H9 (cell line): ENCODE measurements around the gene CORO2B. TPM values are rescaled to one million over a fixed set of nuclear protein-coding genes. Genes with fewer than 3 reads are reported as not detected.

Experiments used
- DNase-seq: peaks from one replicate; pipeline ENCODE4 v3.0.0-alpha.2; 2017
- H2AFZ ChIP-seq: one replicate; pipeline ENCODE4 v1.6.1; 2013; ENCODE audit warnings: mild to moderate bottlenecking, low read length, control low read depth, moderate library complexity
- H2AK5ac ChIP-seq: 2 replicates; pipeline ENCODE4 v1.6.1; 2013; ENCODE audit warnings: low read length, control low read depth, mixed read lengths; ENCODE audit not compliant: insufficient read length
- H2BK120ac ChIP-seq: one replicate; pipeline ENCODE4 v1.6.1; 2013; ENCODE audit warnings: low read depth, mild to moderate bottlenecking, low read length, control low read depth, inconsistent platforms; ENCODE audit not compliant: poor library complexity, severe bottlenecking
- H2BK12ac ChIP-seq: 2 replicates; pipeline ENCODE4 v1.6.1; 2013; ENCODE audit warnings: low read length, control low read depth, mixed read lengths, low read depth; ENCODE audit not compliant: insufficient read length
- H2BK15ac ChIP-seq: 2 replicates; pipeline ENCODE4 v1.6.1; 2013; ENCODE audit warnings: low read depth, low read length, control low read depth
- H2BK20ac ChIP-seq: one replicate; pipeline ENCODE4 v1.6.1; 2013; ENCODE audit warnings: low read depth, mild to moderate bottlenecking, low read length, control low read depth, inconsistent platforms; ENCODE audit not compliant: poor library complexity, severe bottlenecking
- H2BK5ac ChIP-seq: 2 replicates; pipeline ENCODE4 v1.6.1; 2013; ENCODE audit warnings: low read length, control low read depth, mixed read lengths; ENCODE audit not compliant: insufficient read length
- H3K14ac ChIP-seq: 2 replicates; pipeline ENCODE4 v1.6.1; 2013; ENCODE audit warnings: low read length, control low read depth; ENCODE audit not compliant: insufficient read depth
- H3K18ac ChIP-seq: 2 replicates; pipeline ENCODE4 v1.6.1; 2013; ENCODE audit warnings: low read depth, mild to moderate bottlenecking, mixed read lengths, low read length, control low read depth; ENCODE audit not compliant: insufficient read length
- H3K23ac ChIP-seq: 2 replicates; pipeline ENCODE4 v1.6.1; 2013; ENCODE audit warnings: low read length, control low read depth, mixed read lengths, low read depth; ENCODE audit not compliant: insufficient read length
- H3K23me2 ChIP-seq: 2 replicates; pipeline ENCODE4 v1.6.1; 2013; ENCODE audit warnings: low read depth, mild to moderate bottlenecking, mixed read lengths, low read length, control low read depth; ENCODE audit not compliant: insufficient read length, poor library complexity, severe bottlenecking
- H3K27ac ChIP-seq: 2 replicates; pipeline ENCODE4 v1.5.1; 2013; ENCODE audit warnings: low read length, control low read depth, mixed read lengths, low read depth; ENCODE audit not compliant: insufficient read length
- H3K27me3 ChIP-seq: 2 replicates; pipeline ENCODE4 v1.6.1; 2013; ENCODE audit warnings: low read length, control low read depth, inconsistent platforms; ENCODE audit not compliant: insufficient read depth
- H3K4ac ChIP-seq: 2 replicates; pipeline ENCODE4 v1.6.1; 2013; ENCODE audit warnings: low read depth, mild to moderate bottlenecking, control low read depth, inconsistent platforms, low read length, moderate library complexity
- H3K4me1 ChIP-seq: 2 replicates; pipeline ENCODE4 v1.6.1; 2013; ENCODE audit warnings: low read length, control low read depth, inconsistent platforms; ENCODE audit not compliant: insufficient read depth
- H3K4me2 ChIP-seq: 2 replicates; pipeline ENCODE4 v1.6.1; 2013; ENCODE audit warnings: low read length, control low read depth, mixed read lengths; ENCODE audit not compliant: insufficient read length, insufficient read depth
- H3K56ac ChIP-seq: 2 replicates; pipeline ENCODE4 v1.6.1; 2013; ENCODE audit warnings: low read depth, mild to moderate bottlenecking, mixed read lengths, low read length, control low read depth; ENCODE audit not compliant: insufficient read length
- H3K79me1 ChIP-seq: 2 replicates; pipeline ENCODE4 v1.6.1; 2013; ENCODE audit warnings: low read depth, mild to moderate bottlenecking, moderate library complexity, low read length, control low read depth, inconsistent platforms; ENCODE audit not compliant: insufficient read depth, poor library complexity, severe bottlenecking
- H3K79me2 ChIP-seq: 2 replicates; pipeline ENCODE4 v1.6.1; 2013; ENCODE audit warnings: low read length, control low read depth, inconsistent platforms; ENCODE audit not compliant: insufficient read depth
- H3K9ac ChIP-seq: 2 replicates; pipeline ENCODE4 v1.6.1; 2013; ENCODE audit warnings: low read length, control low read depth, mixed read lengths; ENCODE audit not compliant: insufficient read length; ENCODE audit errors: extremely low read depth
- H3K9me3 ChIP-seq: one replicate; pipeline ENCODE4 v1.6.1; 2013; ENCODE audit warnings: low read depth, low read length, inconsistent platforms; ENCODE audit not compliant: control insufficient read depth
- H3T11ph ChIP-seq: one replicate; pipeline ENCODE4 v1.6.1; 2013; ENCODE audit warnings: mild to moderate bottlenecking, low read length, control low read depth, inconsistent platforms
- H4K20me1 ChIP-seq: one replicate; pipeline ENCODE4 v1.6.1; 2013; ENCODE audit not compliant: control insufficient read depth, insufficient read length, insufficient read depth
- H4K5ac ChIP-seq: 2 replicates; pipeline ENCODE4 v1.6.1; 2013; ENCODE audit warnings: low read depth, mild to moderate bottlenecking, mixed read lengths, low read length, control low read depth; ENCODE audit not compliant: insufficient read length
- H4K8ac ChIP-seq: replicated peaks from 2 replicates; pipeline ENCODE4 v1.6.1; 2013; ENCODE audit warnings: low read length, control low read depth, mixed read lengths, low read depth; ENCODE audit not compliant: insufficient read length
- H4K91ac ChIP-seq: 2 replicates; pipeline ENCODE4 v1.6.1; 2013; ENCODE audit warnings: low read depth, mild to moderate bottlenecking, moderate library complexity, mixed read lengths, low read length, control low read depth; ENCODE audit not compliant: insufficient read length
- H3K27ac Mint-ChIP-seq, 3 experiments: 2 replicates in 2 of 3; 3 replicates in 1 of 3; pipeline ENCODE4 v1.8.0; 2020 to 2021; ENCODE audit warnings: mixed read lengths in 3 of 3, mild to moderate bottlenecking in 1 of 3, moderate library complexity in 1 of 3
- H3K27me3 Mint-ChIP-seq: 2 replicates; pipeline ENCODE4 v1.8.0; 2021; ENCODE audit warnings: low read depth, mild to moderate bottlenecking, moderate library complexity, mixed read lengths
- H3K36me3 Mint-ChIP-seq, 3 experiments: 2 replicates in 2 of 3; 3 replicates in 1 of 3; pipeline ENCODE4 v1.8.0; 2020 to 2021; ENCODE audit warnings: low read depth in 3 of 3, mixed read lengths in 3 of 3; ENCODE audit not compliant: insufficient read depth in 1 of 3
- H3K4me1 Mint-ChIP-seq, 2 experiments: 2 replicates each; pipeline ENCODE4 v1.8.0; 2020; ENCODE audit warnings: mixed read lengths in 2 of 2
- H3K4me3 Mint-ChIP-seq, 2 experiments: 2 replicates in 1 of 2; 3 replicates in 1 of 2; pipeline ENCODE4 v1.8.0; 2020 to 2021; ENCODE audit warnings: mild to moderate bottlenecking in 2 of 2, mixed read lengths in 2 of 2, moderate library complexity in 1 of 2
- H3K9me3 Mint-ChIP-seq, 2 experiments: 2 replicates in 1 of 2; 3 replicates in 1 of 2; pipeline ENCODE4 v1.8.0; 2020; ENCODE audit warnings: mild to moderate bottlenecking in 2 of 2, mixed read lengths in 2 of 2, moderate library complexity in 1 of 2
- CTCF ChIP-seq: fragments of 200-600 bp; sonication (generic); conservative IDR thresholded peaks from 3 replicates; pipeline ENCODE4 v1.8.0; 2021; ENCODE audit warnings: antibody characterized with exemption, mild to moderate bottlenecking
- WGBS: extraction: QIAGEN DNeasy Blood & Tissue Kit; methylation state at CpG from one replicate; pipeline ENCODE4 v1.1.7; 2013; ENCODE audit warnings: missing lambda C conversion rate, low lambda C conversion rate, mixed read lengths; ENCODE audit not compliant: insufficient read length; ENCODE audit errors: extremely low coverage; 5-methylcytosine and 5-hydroxymethylcytosine counted together
- total RNA-seq: library from RNA; stranded (reverse); gene quantifications from 2 replicates; pipeline ENCODE4 v1.2.1, GENCODE V29; 2021

The CORO2B gene
- total RNA-seq, 1 experiment from 2014 or later, result 3.1 TPM

GRCh38 chr15:68572309-68572708, 6.5 kb upstream of the CORO2B start:
- H3K23me2 ChIP-seq, result no peaks in the 10 kb centered on the region
- no peaks in the 10 kb centered on the region for H3K79me2 ChIP-seq
- no CpG with 5 or more reads among the region's 4 CpGs for WGBS
- H2AFZ ChIP-seq, result no peak overlapping the region
- Mint-ChIP-seq H3K36me3 (no peaks in the 10 kb centered on the region), H3K4me1 (peaks cover 64 to 76% of the 10 kb centered on the region in 2 experiments), H3K4me3 (no peak overlapping the region), H3K27ac (no peak overlapping the region), H3K9me3 (no peaks in the 10 kb centered on the region; a peak in 1 of 5 replicates), H3K27me3 (peaks cover 36% of the 10 kb centered on the region)
- H4K20me1 ChIP-seq, result no peaks in the 10 kb centered on the region
- H3K27me3 ChIP-seq, result peaks cover 1% of the 10 kb centered on the region
- no peak overlapping the region for H3K56ac ChIP-seq
- no peak overlapping the region for H3T11ph ChIP-seq
- no peak overlapping the region for H3K23ac ChIP-seq
- H3K18ac ChIP-seq, result no peak overlapping the region
- no peak overlapping the region for H4K91ac ChIP-seq
- H2AK5ac ChIP-seq, result no peak overlapping the region
- H3K9ac ChIP-seq, result no peak overlapping the region
- H2BK12ac ChIP-seq, result no peak overlapping the region
- no peak overlapping the region for H3K27ac ChIP-seq
- no peak for TF ChIP-seq CTCF
- H3K4me2 ChIP-seq, result no peak overlapping the region
- H2BK20ac ChIP-seq, result no peak overlapping the region
- H3K9me3 ChIP-seq, result no peaks in the 10 kb centered on the region
- no peak for DNase-seq
- no peak overlapping the region for H2BK5ac ChIP-seq
- no peaks in the 10 kb centered on the region for H3K79me1 ChIP-seq
- H2BK120ac ChIP-seq, result no peak overlapping the region
- no peak overlapping the region for H3K4ac ChIP-seq
- H4K8ac ChIP-seq, result no peak overlapping the region
- H2BK15ac ChIP-seq, result no peak overlapping the region
- no peak overlapping the region for H3K14ac ChIP-seq
- H3K4me1 ChIP-seq, result peaks cover 21% of the 10 kb centered on the region; the same call in 1 of the 2 replicates
- H4K5ac ChIP-seq, result no peak overlapping the region
